Ascending aorta (tissue), 2 donors: ENCODE results near the gene CELF1. TPM values are rescaled to one million over a fixed set of nuclear protein-coding genes. Genes with fewer than 3 reads are reported as not detected.
A peak's percentile ranks its signal among the peaks of the same experiment; 100 is the strongest.
"Not testable (repeated sequence)": the region's sequence is repeated elsewhere in the genome, so short reads cannot be mapped to it uniquely, and the experiment has no call there.

Experiments used
- DNase-seq, 2 donors: peaks; one replicate each; pipeline ENCODE4 v3.0.0-alpha.2; 2019; ENCODE audit warnings: low spot score in 2 of 2
- H3K27ac ChIP-seq, 2 donors: fragments of 200-600 bp; sonication (generic); one replicate each; pipeline ENCODE4 v1.5.1; 2016 to 2017; ENCODE audit warnings: mild to moderate bottlenecking in 1 of 2
- H3K27me3 ChIP-seq: fragments of 200-600 bp; sonication (generic); one replicate; pipeline ENCODE4 v1.5.1; 2017
- H3K36me3 ChIP-seq, 2 donors: fragments of 200-600 bp; sonication (generic); one replicate each; pipeline ENCODE4 v1.5.1; 2016
- H3K4me1 ChIP-seq, 2 donors: fragments of 200-600 bp; sonication (generic); one replicate each; pipeline ENCODE4 v1.5.1; 2016 to 2017; ENCODE audit warnings: mild to moderate bottlenecking in 1 of 2
- H3K4me3 ChIP-seq, 2 donors: fragments of 200-600 bp; sonication (generic); one replicate each; pipeline ENCODE4 v1.5.1; 2016 to 2017; ENCODE audit warnings: mild to moderate bottlenecking in 1 of 2
- H3K9me3 ChIP-seq, 2 donors: fragments of 200-600 bp; sonication (generic); one replicate each; pipeline ENCODE4 v1.5.1; 2016
- intact Hi-C: fragments of 100-400 bp; cut with DNase I; formaldehyde crosslinking; loops from one replicate; pipeline ENCODE4 v1.15.1; 2023
- total RNA-seq: library from RNA; depleted of rRNA; stranded (reverse); fragments of >200 nt; gene quantifications from one replicate; pipeline ENCODE4 v1.1.0, GENCODE V29; 2016
- TF ChIP-seq, protein P1 (sequence below), 3 experiments: fragments of 200-600 bp in 2 of 3; fragments of 450-650 bp in 1 of 3; sonication (generic) in 2 of 3; IDR thresholded peaks; one replicate each; pipeline ENCODE4 v1.5.1; 2016 to 2019; ENCODE audit warnings: antibody characterized with exemption in 3 of 3, mild to moderate bottlenecking in 1 of 3, moderate library complexity in 1 of 3

CELF1 gene
- total RNA-seq, 1 donor from 2014 or later = 68.9 TPM

- intact Hi-C loops = loop anchor here (1.0 to 5.0 kb wide), 5 partner anchors 21 to 127 kb away; partner anchors contain the start of genes KBTBD4, NDUFS3 and PSMC3
- Histone ChIP-seq H3K27ac (peak overlapping the region; percentile 26 to 67), H3K9me3 (no peaks in the 10 kb centered on the region), H3K4me1 (peaks cover 0 to 24% of the 10 kb centered on the region in 2 donors), H3K4me3 (peak overlapping the region; percentile 84 to 91), H3K27me3 (no peaks in the 10 kb centered on the region), H3K36me3 (no peaks in the 10 kb centered on the region)
- TF ChIP-seq, protein P1, sequence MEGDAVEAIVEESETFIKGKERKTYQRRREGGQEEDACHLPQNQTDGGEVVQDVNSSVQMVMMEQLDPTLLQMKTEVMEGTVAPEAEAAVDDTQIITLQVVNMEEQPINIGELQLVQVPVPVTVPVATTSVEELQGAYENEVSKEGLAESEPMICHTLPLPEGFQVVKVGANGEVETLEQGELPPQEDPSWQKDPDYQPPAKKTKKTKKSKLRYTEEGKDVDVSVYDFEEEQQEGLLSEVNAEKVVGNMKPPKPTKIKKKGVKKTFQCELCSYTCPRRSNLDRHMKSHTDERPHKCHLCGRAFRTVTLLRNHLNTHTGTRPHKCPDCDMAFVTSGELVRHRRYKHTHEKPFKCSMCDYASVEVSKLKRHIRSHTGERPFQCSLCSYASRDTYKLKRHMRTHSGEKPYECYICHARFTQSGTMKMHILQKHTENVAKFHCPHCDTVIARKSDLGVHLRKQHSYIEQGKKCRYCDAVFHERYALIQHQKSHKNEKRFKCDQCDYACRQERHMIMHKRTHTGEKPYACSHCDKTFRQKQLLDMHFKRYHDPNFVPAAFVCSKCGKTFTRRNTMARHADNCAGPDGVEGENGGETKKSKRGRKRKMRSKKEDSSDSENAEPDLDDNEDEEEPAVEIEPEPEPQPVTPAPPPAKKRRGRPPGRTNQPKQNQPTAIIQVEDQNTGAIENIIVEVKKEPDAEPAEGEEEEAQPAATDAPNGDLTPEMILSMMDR (IDR thresholded peaks at IDR 0.05) = no peak
- DNase-seq = no peak
These were observed 443 bp upstream of the CELF1 start for GRCh38 chr11:47553406-47553743.

DNA sequence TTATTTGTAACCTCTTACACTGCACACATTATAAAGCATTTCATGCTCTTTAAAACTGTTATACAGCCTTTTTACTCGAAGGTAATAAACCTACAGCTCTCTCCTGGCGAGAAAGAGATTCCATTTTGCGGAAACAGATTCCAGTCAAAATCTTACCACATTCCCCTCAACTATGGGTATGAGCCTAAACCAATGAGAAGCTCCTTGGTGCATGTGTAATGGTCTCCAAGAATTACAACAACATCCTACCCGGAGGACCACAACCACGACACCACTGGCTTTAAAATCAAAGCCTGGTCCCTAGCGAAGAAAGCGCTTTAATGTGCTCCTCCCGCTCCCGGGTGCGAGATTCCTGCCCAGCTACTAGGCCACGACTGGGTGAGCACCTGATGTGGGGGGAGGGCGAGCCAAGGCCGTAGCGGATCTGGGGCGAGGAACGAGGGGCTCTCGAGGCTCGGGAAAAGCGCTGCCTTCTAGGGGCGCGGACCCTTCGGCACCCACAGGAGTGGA is 821 bp downstream of the CELF1 start:
- intact Hi-C loops = loop anchor here (2.0 to 5.0 kb wide), 4 partner anchors 19 to 85 kb away; partner anchors contain the start of genes KBTBD4 and NDUFS3
- Histone ChIP-seq H3K4me3 (peak overlapping the region; percentile 84 to 91), H3K27me3 (no peaks in the 10 kb centered on the region), H3K27ac (peak overlapping the region; percentile 88 to 89), H3K4me1 (peaks cover 0 to 28% of the 10 kb centered on the region in 2 donors), H3K9me3 (no peaks in the 10 kb centered on the region), H3K36me3 (no peaks in the 10 kb centered on the region)
- no peak for DNase-seq
- TF ChIP-seq, protein P1 (IDR thresholded peaks at IDR 0.05) = no peak

GRCh38 chr11:47551086-47551485 is 1.8 kb downstream of the CELF1 start:
- H3K4me1 ChIP-seq = peaks cover 0 to 28% of the 10 kb centered on the region in 2 donors

GRCh38 chr11:47550288-47551047 is 2.5 kb downstream of the CELF1 start:
- H3K4me3 ChIP-seq = no peak overlapping the region
- no peak overlapping the region for H3K27ac ChIP-seq

More at GRCh38 chr11:47551086-47551485, 1.8 kb downstream of the CELF1 start:
- intact Hi-C loops = loop anchor here (5.0 kb wide), 2 partner anchors 39 to 84 kb away; no protein-coding TSS in a partner anchor
- H3K36me3 ChIP-seq = no peaks in the 10 kb centered on the region
- no peaks in the 10 kb centered on the region for H3K27me3 ChIP-seq
- H3K9me3 ChIP-seq = no peaks in the 10 kb centered on the region
- H3K4me3 ChIP-seq = peak overlapping the region; percentile 84 to 91
- no peak for DNase-seq
- peak overlapping the region in 1 of 2 donors; percentile 88 for H3K27ac ChIP-seq
- TF ChIP-seq, protein P1 (IDR thresholded peaks at IDR 0.05) = no peak

GRCh38 chr11:47546274-47546673 is 6.7 kb downstream of the CELF1 start:
- H3K4me1 ChIP-seq = peaks cover 0 to 25% of the 10 kb centered on the region in 2 donors
- H3K27me3 ChIP-seq, H3K27ac ChIP-seq, intact Hi-C loops, H3K36me3 ChIP-seq, H3K9me3 ChIP-seq, H3K4me3 ChIP-seq, DNase-seq: not testable (repeated sequence)

More at GRCh38 chr11:47550288-47551047, 2.5 kb downstream of the CELF1 start:
- intact Hi-C loops = loop anchor here (5.0 kb wide), 2 partner anchors 38 to 83 kb away; no protein-coding TSS in a partner anchor
- H3K27me3 ChIP-seq = no peaks in the 10 kb centered on the region
- no peak for DNase-seq
- TF ChIP-seq, protein P1 (IDR thresholded peaks at IDR 0.05) = no peak
- no peaks in the 10 kb centered on the region for H3K36me3 ChIP-seq
- H3K9me3 ChIP-seq = no peaks in the 10 kb centered on the region
- H3K4me1 ChIP-seq = peaks cover 0 to 28% of the 10 kb centered on the region in 2 donors

DNA sequence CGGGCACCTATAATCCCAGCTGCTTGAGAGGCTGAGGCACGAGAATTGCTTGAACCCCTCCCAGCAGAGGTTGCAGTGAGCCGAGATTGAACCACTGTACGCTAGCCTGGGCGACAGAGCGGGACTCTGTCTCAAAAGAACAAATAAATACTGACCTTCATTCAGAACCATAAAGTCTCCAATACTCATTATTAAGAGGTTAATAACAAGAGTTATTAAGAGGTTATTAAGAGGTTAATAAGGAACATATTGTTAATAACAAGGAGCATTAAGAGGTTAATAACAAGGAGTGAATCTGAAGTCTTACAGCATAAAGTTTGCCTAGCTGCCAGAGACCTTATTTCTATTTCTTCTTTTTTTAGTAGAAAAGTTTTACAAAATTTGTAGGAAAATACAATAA is 7.6 kb downstream of the CELF1 start:
- TF ChIP-seq, protein P1 (IDR thresholded peaks at IDR 0.05) = no peak
- Histone ChIP-seq H3K27ac (no peak overlapping the region), H3K27me3 (no peaks in the 10 kb centered on the region), H3K36me3 (no peaks in the 10 kb centered on the region), H3K4me3 (no peak overlapping the region), H3K9me3 (no peaks in the 10 kb centered on the region), H3K4me1 (peaks cover 0 to 20% of the 10 kb centered on the region in 2 donors)
- intact Hi-C loops = no loop called here
- no peak for DNase-seq
